IMR-90 (cell line): ENCODE measurements around the gene OR3A2. TPM values are rescaled to one million over a fixed set of nuclear protein-coding genes. Genes with fewer than 3 reads are reported as not detected.
"Not testable (repeated sequence)": the region's sequence is repeated elsewhere in the genome, so short reads cannot be mapped to it uniquely, and the experiment has no call there.

Experiments used
- ATAC-seq: fragments of 200-7000 bp; cut with Tn5 transposase; 2 replicates; pipeline ENCODE4 v1.9.1; 2020; ENCODE audit warnings: low read depth, mild to moderate bottlenecking, moderate library complexity
- BruUV-seq: library from RNA; stranded (reverse); fragments of 400-500 nt; replicated peaks from 2 replicates; lab custom pipeline; 2021; lab: Mats Ljungman, UMichigan
- CTCF ChIA-PET: fragments of 300-600 bp; formaldehyde crosslinking; extraction: SDS; loops from one replicate; lab custom pipeline; 2021; ENCODE audit warnings: antibody characterized with exemption; lab: Yijun Ruan, JAX
- POLR2A ChIA-PET: fragments of 300-600 bp; sonication (Branson Sonifier 250); formaldehyde crosslinking; loops from one replicate; lab custom pipeline; 2022; ENCODE audit warnings: antibody characterized with exemption; ENCODE audit not compliant: unreplicated experiment; lab: Charles Lee
- DNase-seq: peaks from one replicate; pipeline ENCODE4 v3.0.0; 2013
- H2AFZ ChIP-seq: replicated peaks from 2 replicates; pipeline ENCODE3; 2013; ENCODE audit warnings: low read length, mild to moderate bottlenecking; ENCODE audit not compliant: poor library complexity
- H2AK5ac ChIP-seq: 2 replicates; pipeline ENCODE4 v1.6.1; 2013; ENCODE audit warnings: low read depth, low read length, inconsistent platforms
- H2AK9ac ChIP-seq: replicated peaks from 2 replicates; pipeline ENCODE3; 2013; ENCODE audit warnings: mild to moderate bottlenecking, low read depth, low read length, moderate library complexity; ENCODE audit not compliant: poor library complexity
- H2BK120ac ChIP-seq: 2 replicates; pipeline ENCODE4 v1.6.1; 2013; ENCODE audit warnings: low read depth, low read length, inconsistent platforms
- H2BK15ac ChIP-seq: 3 replicates; pipeline ENCODE4 v1.6.1; 2013; ENCODE audit warnings: low read depth, low read length, inconsistent platforms
- H2BK20ac ChIP-seq: 2 replicates; pipeline ENCODE4 v1.6.1; 2013; ENCODE audit warnings: low read depth, mild to moderate bottlenecking, inconsistent platforms, low read length, moderate library complexity
- H2BK5ac ChIP-seq: 2 replicates; pipeline ENCODE4 v1.6.1; 2013; ENCODE audit warnings: mild to moderate bottlenecking, low read depth, low read length, inconsistent platforms; ENCODE audit not compliant: poor library complexity, severe bottlenecking
- H3K14ac ChIP-seq: replicated peaks from 2 replicates; pipeline ENCODE4 v1.6.1; 2013; ENCODE audit warnings: low read depth, low read length, inconsistent platforms
- H3K18ac ChIP-seq: 2 replicates; pipeline ENCODE4 v1.6.1; 2013; ENCODE audit warnings: low read depth, low read length, control low read depth
- H3K23ac ChIP-seq: 2 replicates; pipeline ENCODE4 v1.6.1; 2013; ENCODE audit warnings: low read depth, low read length, inconsistent platforms
- H3K27ac ChIP-seq: 2 replicates; pipeline ENCODE4 v1.5.1; 2013; ENCODE audit warnings: mild to moderate bottlenecking, control low read depth, low read length; ENCODE audit not compliant: insufficient read depth
- H3K27me3 ChIP-seq: 2 replicates; pipeline ENCODE4 v1.6.1; 2013; ENCODE audit warnings: low read length; ENCODE audit not compliant: control insufficient read depth, insufficient read depth
- H3K36me3 ChIP-seq: 2 replicates; pipeline ENCODE4 v1.6.1; 2013; ENCODE audit warnings: low read length, mixed read lengths; ENCODE audit not compliant: control insufficient read depth, insufficient read depth
- H3K4ac ChIP-seq: 2 replicates; pipeline ENCODE4 v1.6.1; 2013; ENCODE audit warnings: low read depth, low read length, inconsistent platforms
- H3K4me1 ChIP-seq: 2 replicates; pipeline ENCODE4 v1.6.1; 2013; ENCODE audit warnings: low read length, mixed read lengths; ENCODE audit not compliant: control insufficient read depth, insufficient read depth
- H3K4me2 ChIP-seq: 2 replicates; pipeline ENCODE4 v1.6.1; 2013; ENCODE audit warnings: low read depth, mild to moderate bottlenecking, control low read depth, low read length, moderate library complexity
- H3K4me3 ChIP-seq: 2 replicates; pipeline ENCODE4 v1.5.1; 2013; ENCODE audit warnings: low read depth, mild to moderate bottlenecking, control low read depth, low read length, moderate library complexity; ENCODE audit not compliant: insufficient read depth
- H3K56ac ChIP-seq: 2 replicates; pipeline ENCODE4 v1.6.1; 2013; ENCODE audit warnings: low read length, inconsistent platforms; ENCODE audit not compliant: insufficient read depth; ENCODE audit errors: extremely low read depth
- H3K79me1 ChIP-seq, 2 experiments: 2 replicates each; pipeline ENCODE4 v1.6.1; 2013; ENCODE audit warnings: low read length in 2 of 2, inconsistent platforms in 1 of 2, low read depth in 1 of 2
- H3K9ac ChIP-seq: 2 replicates; pipeline ENCODE4 v1.6.1; 2013; ENCODE audit warnings: low read depth, low read length, control low read depth
- H3K9me1 ChIP-seq: 2 replicates; pipeline ENCODE4 v1.6.1; 2013; ENCODE audit warnings: low read length, inconsistent platforms; ENCODE audit not compliant: insufficient read depth
- H3K9me3 ChIP-seq: 2 replicates; pipeline ENCODE4 v1.6.1; 2013; ENCODE audit warnings: low read length; ENCODE audit not compliant: control insufficient read depth, insufficient read depth
- H4K20me1 ChIP-seq: 2 replicates; pipeline ENCODE4 v1.6.1; 2013; ENCODE audit warnings: low read length, inconsistent platforms; ENCODE audit not compliant: insufficient read depth
- H4K5ac ChIP-seq: 2 replicates; pipeline ENCODE4 v1.6.1; 2013; ENCODE audit warnings: mild to moderate bottlenecking, low read depth, low read length, control low read depth
- H4K8ac ChIP-seq, 2 experiments: 2 replicates each; pipeline ENCODE4 v1.6.1; 2013; ENCODE audit warnings: low read depth in 2 of 2, low read length in 2 of 2, control low read depth in 1 of 2, inconsistent platforms in 1 of 2
- H4K91ac ChIP-seq: 2 replicates; pipeline ENCODE4 v1.6.1; 2013; ENCODE audit warnings: low read depth, low read length, inconsistent platforms; ENCODE audit not compliant: insufficient read depth
- CHD1 ChIP-seq: IDR thresholded peaks from 2 replicates; pipeline ENCODE4 v1.6.1; 2012; ENCODE audit warnings: low read depth, low read length, improper control_type of control experiment
- FOS ChIP-seq: fragments of 150-350 bp; IDR thresholded peaks from 2 replicates; pipeline ENCODE4 v1.6.1; 2016; ENCODE audit warnings: low read depth, low read length
- WGBS, 2 experiments: methylation state at CpG; one replicate each; pipeline versions ENCODE4 v1.1.5 to v1.1.7; 2013; ENCODE audit warnings: missing lambda C conversion rate in 2 of 2; ENCODE audit not compliant: insufficient read length in 1 of 2; ENCODE audit errors: extremely low coverage in 2 of 2; 5-methylcytosine and 5-hydroxymethylcytosine counted together
- dilution Hi-C: fragments of 300-500 bp; cut with HindIII; formaldehyde crosslinking; loops from one replicate; pipeline ENCODE4 v1.14.3; 2018; ENCODE audit warnings: low sequenced_read_pairs; ENCODE audit not compliant: unreplicated experiment
- in situ Hi-C: fragments of 300-500 bp; cut with MboI; formaldehyde crosslinking; loops from 3 replicates; pipeline ENCODE4 v1.14.3; 2019; ENCODE audit warnings: low sequenced_read_pairs, inconsistent platforms, mixed read lengths
- intact Hi-C: fragments of 100-400 bp; cut with micrococcal nuclease; formaldehyde crosslinking; loops from 2 replicates; pipeline ENCODE4 v1.10.0; 2022
- polyA plus RNA-seq, 3 experiments: library from polyadenylated mRNA; depleted of rRNA; stranded (reverse); fragments of >200 nt; gene quantifications; 2 replicates each; pipeline ENCODE4 v1.2.3, GENCODE V29; 2012; ENCODE audit warnings: low replicate concordance in 1 of 3
- total RNA-seq: library from RNA; depleted of rRNA; stranded (reverse); fragments of >200 nt; gene quantifications from 2 replicates; pipeline ENCODE4 v1.2.3, GENCODE V29; 2012

Gene OR3A2
- total and polyA plus RNA-seq, 2 of the 4 experiments (the other 2 are of a cell fraction): not detected

DNA sequence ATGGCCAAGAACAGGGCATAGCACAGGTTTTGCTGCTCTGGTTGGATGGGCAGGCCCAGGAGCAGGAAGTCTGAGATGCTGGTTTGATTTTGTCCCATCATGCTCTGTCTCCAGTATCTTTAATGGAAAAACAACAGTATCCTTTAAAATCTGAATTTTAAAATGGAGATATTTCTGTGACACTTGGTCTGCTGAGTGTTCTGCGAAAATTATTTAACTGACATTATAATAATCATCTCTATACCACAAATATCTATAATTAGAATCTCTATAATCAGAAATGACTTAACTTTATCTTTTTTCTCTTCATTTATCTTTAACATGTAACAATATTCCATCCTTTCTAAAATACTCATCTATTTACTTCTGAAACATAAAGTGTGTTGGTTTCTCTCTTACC, 12.2 kb upstream of the OR3A2 start, which contains the start of gene OR1E1:
Gene OR1E1 (minus strand): TSS at position 101 of the 400 bp plus-strand sequence. CDS start 0 bp downstream, at position 101.
- ChIA-PET POLR2A (no interaction called here), CTCF (no interaction called here)
- Histone ChIP-seq H3K18ac (no peak within 1 kb of the TSS), H3K36me3 (no peaks in the 10 kb centered on the region), H4K20me1 (no peaks in the 10 kb centered on the region), H3K4me2 (no peak within 1 kb of the TSS), H2BK5ac (no peak within 1 kb of the TSS), H3K79me1 (no peaks in the 10 kb centered on the region), H2BK20ac (no peak within 1 kb of the TSS), H2AFZ (no peak within 1 kb of the TSS), H3K4me1 (no peaks in the 10 kb centered on the region), H2AK9ac (no peak within 1 kb of the TSS), H3K27ac (no peak within 1 kb of the TSS), H3K9me1 (no peaks in the 10 kb centered on the region), H4K91ac (no peak within 1 kb of the TSS), H3K9me3 (peaks cover 5% of the 10 kb centered on the region; the same call in 1 of the 2 replicates), H2AK5ac (no peak within 1 kb of the TSS), H3K56ac (no peak within 1 kb of the TSS), H2BK15ac (no peak within 1 kb of the TSS), H3K4me3 (no peak within 1 kb of the TSS), H3K9ac (no peak within 1 kb of the TSS), H3K27me3 (no peaks in the 10 kb centered on the region), H3K23ac (no peak within 1 kb of the TSS), H4K5ac (no peak within 1 kb of the TSS), H2BK120ac (no peak within 1 kb of the TSS), H3K4ac (no peak within 1 kb of the TSS), H4K8ac (no peak within 1 kb of the TSS), H3K14ac (no peak within 1 kb of the TSS)
- ATAC-seq (no peak), DNase-seq (no peak)
- WGBS, 2 experiments: no CpG with 5 or more reads among the region's 1 CpG
- dilution Hi-C loops (no loop called here), in situ Hi-C loops (no loop called here), intact Hi-C loops (no loop called here)
- TF ChIP-seq CHD1: no peak
- no peak for TF ChIP-seq FOS
- no TSS peak for BruUV-seq

GRCh38 chr17:3397801-3398200, 11.7 kb upstream of the OR3A2 start:
- in situ Hi-C loops, H3K56ac ChIP-seq, intact Hi-C loops, H2BK120ac ChIP-seq, CTCF ChIA-PET, DNase-seq, H4K91ac ChIP-seq, H3K4me3 ChIP-seq, H2AFZ ChIP-seq, H3K23ac ChIP-seq, H3K27me3 ChIP-seq, BruUV-seq, dilution Hi-C loops, H2BK20ac ChIP-seq, ATAC-seq, H3K14ac ChIP-seq, POLR2A ChIA-PET, H3K4ac ChIP-seq, H4K20me1 ChIP-seq, H3K18ac ChIP-seq, H3K9me1 ChIP-seq, H3K9me3 ChIP-seq, H2BK5ac ChIP-seq, H2AK9ac ChIP-seq, H3K36me3 ChIP-seq, H4K8ac ChIP-seq, H3K9ac ChIP-seq, H3K4me1 ChIP-seq, H2BK15ac ChIP-seq, H2AK5ac ChIP-seq, H4K5ac ChIP-seq, H3K4me2 ChIP-seq, H3K79me1 ChIP-seq, H3K27ac ChIP-seq: not testable (repeated sequence)
- 42% methylated on average over 5 of the region's 7 CpGs; no CpG with 5 or more reads in 1 of the 2 experiments for WGBS, 2 experiments
